H9 (cell line): ENCODE measurements around the gene ISG15. TPM values are rescaled to one million over a fixed set of nuclear protein-coding genes. Genes with fewer than 3 reads are reported as not detected.
A peak's percentile ranks its signal among the peaks of the same experiment; 100 is the strongest.

ENCODE experiments used
- DNase-seq: peaks from one replicate; pipeline ENCODE4 v3.0.0-alpha.2; 2017
- H2AFZ ChIP-seq: one replicate; pipeline ENCODE4 v1.6.1; 2013; ENCODE audit warnings: mild to moderate bottlenecking, low read length, control low read depth, moderate library complexity
- H2AK5ac ChIP-seq: 2 replicates; pipeline ENCODE4 v1.6.1; 2013; ENCODE audit warnings: low read length, control low read depth, mixed read lengths; ENCODE audit not compliant: insufficient read length
- H2BK120ac ChIP-seq: one replicate; pipeline ENCODE4 v1.6.1; 2013; ENCODE audit warnings: low read depth, mild to moderate bottlenecking, low read length, control low read depth, inconsistent platforms; ENCODE audit not compliant: poor library complexity, severe bottlenecking
- H2BK12ac ChIP-seq: 2 replicates; pipeline ENCODE4 v1.6.1; 2013; ENCODE audit warnings: low read length, control low read depth, mixed read lengths, low read depth; ENCODE audit not compliant: insufficient read length
- H2BK15ac ChIP-seq: 2 replicates; pipeline ENCODE4 v1.6.1; 2013; ENCODE audit warnings: low read depth, low read length, control low read depth
- H2BK20ac ChIP-seq: one replicate; pipeline ENCODE4 v1.6.1; 2013; ENCODE audit warnings: low read depth, mild to moderate bottlenecking, low read length, control low read depth, inconsistent platforms; ENCODE audit not compliant: poor library complexity, severe bottlenecking
- H2BK5ac ChIP-seq: 2 replicates; pipeline ENCODE4 v1.6.1; 2013; ENCODE audit warnings: low read length, control low read depth, mixed read lengths; ENCODE audit not compliant: insufficient read length
- H3K14ac ChIP-seq: 2 replicates; pipeline ENCODE4 v1.6.1; 2013; ENCODE audit warnings: low read length, control low read depth; ENCODE audit not compliant: insufficient read depth
- H3K18ac ChIP-seq: 2 replicates; pipeline ENCODE4 v1.6.1; 2013; ENCODE audit warnings: low read depth, mild to moderate bottlenecking, mixed read lengths, low read length, control low read depth; ENCODE audit not compliant: insufficient read length
- H3K23ac ChIP-seq: 2 replicates; pipeline ENCODE4 v1.6.1; 2013; ENCODE audit warnings: low read length, control low read depth, mixed read lengths, low read depth; ENCODE audit not compliant: insufficient read length
- H3K23me2 ChIP-seq: 2 replicates; pipeline ENCODE4 v1.6.1; 2013; ENCODE audit warnings: low read depth, mild to moderate bottlenecking, mixed read lengths, low read length, control low read depth; ENCODE audit not compliant: insufficient read length, poor library complexity, severe bottlenecking
- H3K27ac ChIP-seq: 2 replicates; pipeline ENCODE4 v1.5.1; 2013; ENCODE audit warnings: low read length, control low read depth, mixed read lengths, low read depth; ENCODE audit not compliant: insufficient read length
- H3K27me3 ChIP-seq: 2 replicates; pipeline ENCODE4 v1.6.1; 2013; ENCODE audit warnings: low read length, control low read depth, inconsistent platforms; ENCODE audit not compliant: insufficient read depth
- H3K4ac ChIP-seq: 2 replicates; pipeline ENCODE4 v1.6.1; 2013; ENCODE audit warnings: low read depth, mild to moderate bottlenecking, control low read depth, inconsistent platforms, low read length, moderate library complexity
- H3K4me1 ChIP-seq: 2 replicates; pipeline ENCODE4 v1.6.1; 2013; ENCODE audit warnings: low read length, control low read depth, inconsistent platforms; ENCODE audit not compliant: insufficient read depth
- H3K4me2 ChIP-seq: 2 replicates; pipeline ENCODE4 v1.6.1; 2013; ENCODE audit warnings: low read length, control low read depth, mixed read lengths; ENCODE audit not compliant: insufficient read length, insufficient read depth
- H3K56ac ChIP-seq: 2 replicates; pipeline ENCODE4 v1.6.1; 2013; ENCODE audit warnings: low read depth, mild to moderate bottlenecking, mixed read lengths, low read length, control low read depth; ENCODE audit not compliant: insufficient read length
- H3K79me1 ChIP-seq: 2 replicates; pipeline ENCODE4 v1.6.1; 2013; ENCODE audit warnings: low read depth, mild to moderate bottlenecking, moderate library complexity, low read length, control low read depth, inconsistent platforms; ENCODE audit not compliant: insufficient read depth, poor library complexity, severe bottlenecking
- H3K79me2 ChIP-seq: 2 replicates; pipeline ENCODE4 v1.6.1; 2013; ENCODE audit warnings: low read length, control low read depth, inconsistent platforms; ENCODE audit not compliant: insufficient read depth
- H3K9ac ChIP-seq: 2 replicates; pipeline ENCODE4 v1.6.1; 2013; ENCODE audit warnings: low read length, control low read depth, mixed read lengths; ENCODE audit not compliant: insufficient read length; ENCODE audit errors: extremely low read depth
- H3K9me3 ChIP-seq: one replicate; pipeline ENCODE4 v1.6.1; 2013; ENCODE audit warnings: low read depth, low read length, inconsistent platforms; ENCODE audit not compliant: control insufficient read depth
- H3T11ph ChIP-seq: one replicate; pipeline ENCODE4 v1.6.1; 2013; ENCODE audit warnings: mild to moderate bottlenecking, low read length, control low read depth, inconsistent platforms
- H4K20me1 ChIP-seq: one replicate; pipeline ENCODE4 v1.6.1; 2013; ENCODE audit not compliant: control insufficient read depth, insufficient read length, insufficient read depth
- H4K5ac ChIP-seq: 2 replicates; pipeline ENCODE4 v1.6.1; 2013; ENCODE audit warnings: low read depth, mild to moderate bottlenecking, mixed read lengths, low read length, control low read depth; ENCODE audit not compliant: insufficient read length
- H4K8ac ChIP-seq: replicated peaks from 2 replicates; pipeline ENCODE4 v1.6.1; 2013; ENCODE audit warnings: low read length, control low read depth, mixed read lengths, low read depth; ENCODE audit not compliant: insufficient read length
- H4K91ac ChIP-seq: 2 replicates; pipeline ENCODE4 v1.6.1; 2013; ENCODE audit warnings: low read depth, mild to moderate bottlenecking, moderate library complexity, mixed read lengths, low read length, control low read depth; ENCODE audit not compliant: insufficient read length
- H3K27ac Mint-ChIP-seq, 3 experiments: 2 replicates in 2 of 3; 3 replicates in 1 of 3; pipeline ENCODE4 v1.8.0; 2020 to 2021; ENCODE audit warnings: mixed read lengths in 3 of 3, mild to moderate bottlenecking in 1 of 3, moderate library complexity in 1 of 3
- H3K27me3 Mint-ChIP-seq: 2 replicates; pipeline ENCODE4 v1.8.0; 2021; ENCODE audit warnings: low read depth, mild to moderate bottlenecking, moderate library complexity, mixed read lengths
- H3K36me3 Mint-ChIP-seq, 3 experiments: 2 replicates in 2 of 3; 3 replicates in 1 of 3; pipeline ENCODE4 v1.8.0; 2020 to 2021; ENCODE audit warnings: low read depth in 3 of 3, mixed read lengths in 3 of 3; ENCODE audit not compliant: insufficient read depth in 1 of 3
- H3K4me1 Mint-ChIP-seq, 2 experiments: 2 replicates each; pipeline ENCODE4 v1.8.0; 2020; ENCODE audit warnings: mixed read lengths in 2 of 2
- H3K4me3 Mint-ChIP-seq, 2 experiments: 2 replicates in 1 of 2; 3 replicates in 1 of 2; pipeline ENCODE4 v1.8.0; 2020 to 2021; ENCODE audit warnings: mild to moderate bottlenecking in 2 of 2, mixed read lengths in 2 of 2, moderate library complexity in 1 of 2
- H3K9me3 Mint-ChIP-seq, 2 experiments: 2 replicates in 1 of 2; 3 replicates in 1 of 2; pipeline ENCODE4 v1.8.0; 2020; ENCODE audit warnings: mild to moderate bottlenecking in 2 of 2, mixed read lengths in 2 of 2, moderate library complexity in 1 of 2
- CTCF ChIP-seq: fragments of 200-600 bp; sonication (generic); conservative IDR thresholded peaks from 3 replicates; pipeline ENCODE4 v1.8.0; 2021; ENCODE audit warnings: antibody characterized with exemption, mild to moderate bottlenecking
- WGBS: extraction: QIAGEN DNeasy Blood & Tissue Kit; methylation state at CpG from one replicate; pipeline ENCODE4 v1.1.7; 2013; ENCODE audit warnings: missing lambda C conversion rate, low lambda C conversion rate, mixed read lengths; ENCODE audit not compliant: insufficient read length; ENCODE audit errors: extremely low coverage; 5-methylcytosine and 5-hydroxymethylcytosine counted together
- total RNA-seq: library from RNA; stranded (reverse); gene quantifications from 2 replicates; pipeline ENCODE4 v1.2.1, GENCODE V29; 2021

ISG15 gene
- total RNA-seq, 1 experiment from 2014 or later = 39.7 TPM

DNA sequence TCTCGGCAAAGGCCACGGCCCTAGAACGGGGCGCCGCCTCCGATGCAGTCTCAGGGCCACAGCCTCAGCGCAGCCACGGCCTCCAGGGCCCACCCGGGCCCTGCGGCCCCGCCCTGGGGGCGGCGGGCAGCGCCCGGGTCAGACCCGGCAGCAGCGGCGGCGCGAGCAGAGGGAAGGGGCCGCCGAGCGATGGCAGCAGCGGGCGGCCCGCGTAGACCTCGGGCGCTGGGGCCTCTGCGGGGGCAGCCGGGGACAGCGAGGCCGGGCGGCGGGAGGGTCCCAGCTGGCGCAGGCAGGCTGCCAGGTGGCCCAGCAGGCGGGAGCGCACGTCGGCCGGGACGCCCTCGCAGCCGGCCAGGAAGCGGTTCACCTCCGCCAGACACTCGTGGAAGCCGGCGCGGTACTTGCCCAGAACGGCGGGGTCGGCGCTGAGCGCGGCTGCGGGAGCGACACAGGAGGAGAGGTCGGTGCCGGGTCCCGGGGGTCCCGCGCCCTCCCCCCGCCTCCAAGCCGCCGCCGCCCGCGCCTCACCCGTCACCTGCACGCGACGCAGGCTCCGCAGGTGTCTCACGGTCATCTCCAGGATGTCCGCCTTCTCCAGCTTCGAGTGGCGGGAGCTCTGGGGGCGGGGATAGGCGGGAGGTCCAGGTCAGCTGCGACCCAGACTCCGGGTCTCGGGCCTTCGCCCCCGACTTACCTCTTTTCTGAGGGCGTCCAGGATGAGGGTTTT lies 14.1 kb upstream of the ISG15 start:
- Histone ChIP-seq H3K23ac (no peak overlapping the region), H2AFZ (no peak overlapping the region), H4K5ac (no peak overlapping the region), H3K9me3 (no peaks in the 10 kb centered on the region), H3K4me2 (peak overlapping the region; percentile 17), H3K27me3 (peaks cover 37% of the 10 kb centered on the region; the same call in 1 of the 2 replicates), H4K8ac (no peak overlapping the region), H2BK15ac (no peak overlapping the region), H3K27ac (no peak overlapping the region), H3K79me1 (no peaks in the 10 kb centered on the region), H3K9ac (no peak overlapping the region), H3K18ac (no peak overlapping the region), H3K79me2 (no peaks in the 10 kb centered on the region), H2BK5ac (no peak overlapping the region), H3K14ac (no peak overlapping the region), H2BK20ac (no peak overlapping the region), H3K23me2 (peaks cover 20% of the 10 kb centered on the region), H2AK5ac (no peak overlapping the region), H4K91ac (no peak overlapping the region), H3T11ph (no peak overlapping the region), H3K56ac (no peak overlapping the region), H4K20me1 (no peaks in the 10 kb centered on the region), H3K4ac (no peak overlapping the region), H2BK120ac (no peak overlapping the region), H3K4me1 (0 out of 2 replicates have a peak, but pooled peaks cover 1% of the 10 kb centered on the region), H2BK12ac (no peak overlapping the region)
- TF ChIP-seq CTCF = no peak
- H3K9me3 Mint-ChIP-seq = no peaks in the 10 kb centered on the region
- H3K4me3 Mint-ChIP-seq = peak overlapping the region in 1 of 2 experiments; percentile 68; a peak in 3 of 5 replicates
- DNase-seq = peak; percentile 56
- WGBS = no CpG with 5 or more reads among the region's 86 CpGs
- H3K27ac Mint-ChIP-seq = no peak overlapping the region
- H3K4me1 Mint-ChIP-seq = peaks cover 5 to 18% of the 10 kb centered on the region in 2 experiments
- peaks cover 79% of the 10 kb centered on the region for H3K27me3 Mint-ChIP-seq
- H3K36me3 Mint-ChIP-seq = no peaks in the 10 kb centered on the region
